Vagina (tissue), 2 donors: Measurements from ENCODE around the gene SOD3.

Experiments used
- POLR2A ChIP-seq, 2 donors: fragments of 450-650 bp; IDR thresholded peaks; one replicate each; pipeline ENCODE4 v1.6.1; 2017; ENCODE audit warnings: antibody characterized with exemption in 2 of 2, mild to moderate bottlenecking in 2 of 2, moderate library complexity in 2 of 2
- TF ChIP-seq, protein P1 (sequence below), 3 experiments: fragments of 450-650 bp in 2 of 3; fragments of 200-600 bp in 1 of 3; sonication (generic) in 1 of 3; IDR thresholded peaks; one replicate each; pipeline ENCODE4 v1.5.1; 2017 to 2019; ENCODE audit warnings: antibody characterized with exemption in 3 of 3, mild to moderate bottlenecking in 2 of 3, moderate library complexity in 2 of 3

DNA sequence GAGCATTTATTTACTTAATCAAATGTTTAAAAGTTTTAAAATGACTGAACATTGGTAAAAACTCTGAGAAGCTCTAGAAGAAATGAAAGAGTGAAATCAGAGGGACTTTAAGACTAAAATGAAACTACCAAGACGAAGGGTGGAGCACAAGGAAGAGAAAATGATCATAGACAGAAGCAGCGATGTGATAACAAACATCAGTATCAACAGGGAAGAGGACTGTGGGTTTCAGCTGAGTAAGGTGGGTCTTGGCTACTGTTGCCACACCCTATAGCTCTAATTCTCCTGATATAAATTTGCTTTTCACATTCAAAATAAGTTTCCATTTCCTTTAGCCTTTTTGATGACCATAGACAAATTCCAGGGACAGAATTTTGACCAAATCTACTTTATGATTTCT lies 18.4 kb downstream of the SOD3 start:
- TF ChIP-seq POLR2A (IDR thresholded peaks at IDR 0.05): no peak
- TF ChIP-seq, protein P1, sequence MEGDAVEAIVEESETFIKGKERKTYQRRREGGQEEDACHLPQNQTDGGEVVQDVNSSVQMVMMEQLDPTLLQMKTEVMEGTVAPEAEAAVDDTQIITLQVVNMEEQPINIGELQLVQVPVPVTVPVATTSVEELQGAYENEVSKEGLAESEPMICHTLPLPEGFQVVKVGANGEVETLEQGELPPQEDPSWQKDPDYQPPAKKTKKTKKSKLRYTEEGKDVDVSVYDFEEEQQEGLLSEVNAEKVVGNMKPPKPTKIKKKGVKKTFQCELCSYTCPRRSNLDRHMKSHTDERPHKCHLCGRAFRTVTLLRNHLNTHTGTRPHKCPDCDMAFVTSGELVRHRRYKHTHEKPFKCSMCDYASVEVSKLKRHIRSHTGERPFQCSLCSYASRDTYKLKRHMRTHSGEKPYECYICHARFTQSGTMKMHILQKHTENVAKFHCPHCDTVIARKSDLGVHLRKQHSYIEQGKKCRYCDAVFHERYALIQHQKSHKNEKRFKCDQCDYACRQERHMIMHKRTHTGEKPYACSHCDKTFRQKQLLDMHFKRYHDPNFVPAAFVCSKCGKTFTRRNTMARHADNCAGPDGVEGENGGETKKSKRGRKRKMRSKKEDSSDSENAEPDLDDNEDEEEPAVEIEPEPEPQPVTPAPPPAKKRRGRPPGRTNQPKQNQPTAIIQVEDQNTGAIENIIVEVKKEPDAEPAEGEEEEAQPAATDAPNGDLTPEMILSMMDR (IDR thresholded peaks at IDR 0.05): no peak
